Body of pancreas (tissue), 4 donors: ENCODE data around the gene STX16.

Experiments
- CTCF ChIP-seq, 7 experiments: fragments of 450-650 bp in 4 of 7; fragments of 200-600 bp in 3 of 7; sonication (generic) in 3 of 7; IDR thresholded peaks; one replicate each; pipeline ENCODE4 v1.5.1; 2016 to 2019; ENCODE audit warnings: antibody characterized with exemption in 7 of 7
- POLR2A ChIP-seq, 3 donors: fragments of 450-650 bp; IDR thresholded peaks; one replicate each; pipeline ENCODE4 v1.6.1; 2016; ENCODE audit warnings: antibody characterized with exemption in 3 of 3, mild to moderate bottlenecking in 2 of 3

GRCh38 chr20:58719971-58720371 lies 68.9 kb downstream of the STX16 start:
- no peak for TF ChIP-seq CTCF (IDR thresholded peaks at IDR 0.05)
- no peak for TF ChIP-seq POLR2A (IDR thresholded peaks at IDR 0.05)
